Stimulated activated CD4-positive, alpha-beta T cell treated with anti-CD3 and anti-CD28 coated beads, Interleukin-4, amount 100 ng/mL, for 4 hours (primary cell): ENCODE data around the gene TEX264.
A peak's percentile ranks its signal among the peaks of the same experiment; 100 is the strongest.
"Not testable (repeated sequence)": the region's sequence is repeated elsewhere in the genome, so short reads cannot be mapped to it uniquely, and the experiment has no call there.

Experiments used
- DNase-seq, 2 experiments: peaks; one replicate each; pipeline ENCODE4 v3.0.0-alpha.2; 2020

Gene TEX264

DNA sequence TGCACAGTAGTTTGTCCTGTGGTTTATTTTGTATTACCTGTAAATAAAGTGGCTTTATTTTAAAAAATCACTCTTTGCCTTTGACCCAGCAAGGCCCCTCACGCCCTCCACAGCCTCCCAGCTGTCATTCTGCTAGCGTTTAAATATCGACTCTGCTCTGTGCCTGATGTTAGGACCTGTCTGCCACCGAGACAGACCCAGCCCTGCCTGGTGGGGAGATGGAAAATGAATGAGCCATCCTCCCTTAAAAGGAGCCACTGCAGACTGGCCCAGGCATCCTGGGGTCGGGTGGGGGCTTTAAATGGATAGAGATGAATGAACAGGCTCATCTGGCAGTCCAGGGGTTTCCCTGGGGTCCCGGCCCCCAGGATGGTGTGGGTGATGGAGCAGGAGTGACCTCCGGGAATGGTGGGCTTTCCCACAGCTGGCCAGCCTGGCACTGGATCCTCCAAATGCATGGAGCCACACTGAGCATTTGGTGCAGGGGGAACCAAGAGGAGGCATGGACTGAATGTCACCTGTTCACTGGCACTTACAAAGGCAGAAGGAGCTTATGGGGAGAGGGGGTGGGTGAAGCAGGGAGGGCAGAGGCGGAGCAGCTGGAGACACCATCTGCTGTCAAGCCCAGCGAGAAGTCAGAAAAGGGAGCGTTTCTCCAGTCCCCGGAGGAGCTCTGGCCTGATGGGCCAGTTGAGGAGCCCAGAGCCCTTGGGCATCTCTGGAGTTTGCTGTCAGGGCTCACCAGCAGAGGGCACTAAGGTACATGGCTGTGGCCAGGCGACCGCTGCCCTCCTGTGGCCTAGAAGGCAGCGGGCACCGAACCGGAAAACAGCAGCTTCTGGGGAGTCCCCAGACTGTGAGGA is 47.7 kb downstream of the TEX264 start:
- DNase-seq = peak in 1 of 2 experiments; percentile 29

DNA sequence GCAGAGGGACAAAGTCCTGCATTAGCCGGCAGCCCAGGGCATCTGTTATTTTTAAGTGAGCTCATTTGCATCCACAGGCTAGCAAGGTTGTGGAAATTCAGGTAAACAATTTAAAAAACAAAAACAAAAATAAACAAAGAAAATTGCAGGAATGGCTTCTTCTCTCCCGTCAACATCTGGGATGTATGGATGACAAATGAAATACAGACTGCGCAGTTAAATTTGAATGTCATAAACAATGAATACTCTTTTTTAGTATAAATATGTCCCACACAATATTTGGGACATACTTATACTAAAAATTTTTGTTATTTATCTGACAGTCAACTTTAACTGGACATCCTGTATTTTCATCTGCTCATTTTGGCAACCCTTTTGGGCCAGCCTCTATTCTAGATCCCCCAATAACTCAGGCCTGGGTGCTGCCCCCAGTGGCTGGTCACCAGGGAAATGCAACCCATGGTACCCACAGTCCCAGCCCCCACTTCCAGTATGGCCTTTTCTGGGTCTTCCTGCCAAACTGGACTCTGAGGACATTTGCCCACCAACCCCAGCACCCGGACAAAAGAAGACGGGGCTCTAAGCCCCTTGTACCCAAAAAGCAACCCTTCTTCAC is 48.5 kb downstream of the TEX264 start:
- DNase-seq = no peak

DNA sequence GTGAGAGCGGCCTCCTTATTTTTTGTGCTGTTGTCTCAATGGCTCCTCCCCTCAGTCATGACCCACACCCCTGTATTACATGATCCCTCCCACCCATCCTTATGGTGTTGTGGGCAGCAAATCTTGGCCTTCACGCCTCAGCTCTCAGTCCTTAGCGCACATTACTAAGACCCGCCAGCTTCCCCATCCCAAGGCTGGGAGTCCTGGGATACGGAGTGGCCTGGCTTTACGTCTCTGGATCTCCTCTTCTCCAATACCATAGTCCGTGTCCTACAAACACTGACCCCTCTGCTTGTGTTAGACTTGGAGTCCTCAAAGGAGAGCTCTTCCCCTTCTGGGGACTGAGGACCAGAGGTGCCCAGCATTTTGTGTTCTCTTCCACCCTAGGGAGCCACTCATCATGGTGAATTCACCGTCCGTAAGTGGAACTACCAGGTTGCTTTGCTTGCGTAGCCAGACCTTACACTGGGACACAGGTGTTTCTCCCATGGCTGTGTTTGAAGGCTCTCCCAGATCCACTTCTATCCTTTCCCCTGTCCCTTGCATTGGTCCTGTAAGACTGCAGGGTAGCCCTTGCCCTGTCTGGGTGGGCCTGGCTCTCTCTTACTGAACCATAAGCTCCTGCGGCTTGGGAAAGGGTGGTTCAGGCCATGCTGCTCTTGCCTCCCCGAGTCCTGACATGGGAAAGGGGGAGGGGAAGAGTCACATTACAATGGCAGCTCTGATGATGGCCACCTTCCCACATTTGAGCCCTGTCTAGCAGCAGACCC is 49.4 kb downstream of the TEX264 start:
- no peak for DNase-seq

DNA sequence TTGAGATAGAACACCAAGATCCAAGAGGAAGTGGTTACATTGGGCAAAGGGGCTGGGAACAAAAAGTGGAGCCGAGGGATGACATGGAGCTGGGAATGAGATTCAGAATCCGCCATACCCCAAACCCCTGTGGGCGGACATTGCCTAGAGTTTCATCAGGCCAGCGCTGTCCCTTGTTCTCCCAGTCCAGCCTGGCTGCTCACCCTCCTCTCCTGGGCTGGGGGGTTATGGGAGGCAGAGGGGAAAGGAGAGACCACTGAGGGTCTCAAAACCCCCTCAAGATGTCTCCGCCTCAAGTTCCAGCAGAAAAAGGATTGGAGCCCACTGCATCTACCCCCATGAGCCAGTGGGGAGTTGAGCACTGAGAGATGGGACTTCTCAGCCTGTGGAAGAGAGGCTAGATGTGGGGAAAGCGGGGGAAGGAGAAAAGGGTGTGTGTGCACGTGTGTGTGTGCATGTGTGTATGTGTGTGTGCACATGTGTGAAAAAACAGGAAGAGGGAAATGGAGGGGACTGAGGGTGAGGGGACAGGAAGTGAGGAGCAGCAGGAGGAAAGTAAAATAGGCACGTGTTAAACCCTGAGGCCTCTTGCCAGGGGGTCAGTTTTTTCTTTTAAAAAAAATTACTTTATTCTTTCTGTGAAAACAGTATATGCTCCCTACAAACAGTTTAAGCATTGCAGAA is 50.2 kb downstream of the TEX264 start:
- DNase-seq = no peak

DNA sequence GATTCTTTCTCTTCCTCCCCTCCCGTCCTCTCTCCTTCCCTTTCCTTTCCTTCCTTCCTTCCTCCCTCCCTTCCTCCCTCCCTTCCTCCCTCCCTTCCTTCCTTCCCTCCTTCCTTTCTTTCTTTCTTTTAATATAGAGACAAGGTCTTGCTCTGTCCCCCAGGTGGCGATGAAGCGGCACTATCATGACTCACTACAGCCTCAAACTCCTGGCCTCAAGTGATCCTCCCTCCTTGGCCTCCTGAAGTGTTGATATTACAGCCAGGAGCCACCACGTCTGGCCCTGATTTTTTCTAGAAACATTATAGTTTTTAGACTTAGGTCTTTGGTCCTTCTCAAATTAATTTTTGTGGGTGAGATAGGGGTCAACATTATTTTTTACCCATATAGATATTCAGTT is 51.3 kb downstream of the TEX264 start:
- DNase-seq = no peak

DNA sequence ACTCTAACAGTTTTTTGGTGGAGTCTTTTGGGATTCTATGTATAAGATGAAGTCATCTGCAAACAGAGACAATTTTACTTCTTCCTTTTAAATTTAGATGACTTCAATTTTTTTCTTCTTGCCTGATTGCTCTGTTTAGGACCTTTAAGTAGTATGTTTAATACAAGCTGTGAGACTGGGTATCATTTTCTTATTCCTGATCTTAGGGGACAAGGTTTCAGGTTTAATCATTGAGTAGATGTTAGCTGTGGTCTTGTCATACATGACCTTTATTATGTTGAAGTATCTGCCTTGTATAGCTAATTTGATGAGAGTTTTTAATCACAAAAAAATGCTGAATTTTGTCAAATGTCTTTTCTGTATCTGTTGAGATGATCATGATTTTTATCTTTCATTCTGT is 56.4 kb downstream of the TEX264 start:
- DNase-seq = no peak

DNA sequence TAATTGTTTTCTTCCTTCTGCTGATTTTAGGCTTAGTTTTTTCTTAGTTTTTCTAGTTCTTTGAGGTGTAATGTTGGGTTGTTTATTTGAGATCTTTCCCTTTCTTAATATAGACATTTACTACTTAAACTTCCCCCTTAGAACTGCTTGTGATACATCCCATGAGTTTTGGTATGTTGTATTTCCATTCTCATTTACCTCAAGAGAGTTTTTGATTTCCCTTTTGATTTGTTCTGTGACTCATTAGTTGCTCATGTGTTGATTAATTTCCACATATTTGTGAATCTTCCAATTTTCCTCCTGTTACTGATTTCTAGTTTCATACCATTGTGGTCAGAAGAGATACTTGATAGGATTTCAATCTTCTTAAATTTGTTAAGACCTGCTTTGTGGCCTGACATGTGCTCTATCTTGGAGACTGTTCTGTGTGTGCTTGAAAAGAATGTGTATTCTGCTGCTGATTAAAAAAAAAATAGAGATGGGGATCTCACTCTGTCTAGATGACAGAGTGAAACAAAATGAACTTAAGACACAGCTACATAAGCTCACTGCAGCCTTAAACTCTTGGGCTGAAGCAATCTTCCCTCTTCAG is 58.1 kb downstream of the TEX264 start:
- DNase-seq = no peak

DNA sequence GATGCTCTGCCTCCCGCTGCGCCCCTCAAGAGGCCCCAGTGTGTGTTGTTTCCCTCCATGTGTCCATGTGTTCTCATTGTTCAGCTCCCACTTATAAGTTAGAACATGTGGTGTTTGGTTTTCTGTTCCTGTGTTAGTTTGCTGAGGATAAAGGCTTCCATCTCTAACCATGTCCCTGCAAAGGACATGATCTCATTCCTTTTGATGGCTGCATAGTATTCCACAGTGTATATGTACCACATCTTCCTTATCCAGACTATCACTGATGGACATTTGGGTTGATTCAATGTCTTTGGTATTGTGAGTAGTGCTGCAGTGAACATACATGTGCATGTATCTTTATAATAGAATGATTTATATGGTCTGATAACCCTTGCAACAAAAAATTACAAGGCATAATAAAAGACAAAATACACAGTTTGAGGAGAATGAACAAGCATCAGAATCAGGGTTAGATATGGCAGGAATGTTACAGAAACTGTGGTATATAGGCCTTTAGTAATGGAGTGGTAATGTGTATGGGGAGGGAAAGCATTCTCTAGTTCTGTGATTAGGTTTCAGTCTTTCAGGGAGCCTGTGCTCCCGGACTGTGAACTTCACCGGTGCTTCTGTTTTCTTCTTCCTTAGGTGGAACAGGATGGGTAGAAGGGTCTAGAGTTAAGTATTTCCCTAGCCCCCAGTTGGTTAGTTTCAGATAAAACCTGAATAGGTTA is 63.0 kb downstream of the TEX264 start:
- DNase-seq = no peak

DNA sequence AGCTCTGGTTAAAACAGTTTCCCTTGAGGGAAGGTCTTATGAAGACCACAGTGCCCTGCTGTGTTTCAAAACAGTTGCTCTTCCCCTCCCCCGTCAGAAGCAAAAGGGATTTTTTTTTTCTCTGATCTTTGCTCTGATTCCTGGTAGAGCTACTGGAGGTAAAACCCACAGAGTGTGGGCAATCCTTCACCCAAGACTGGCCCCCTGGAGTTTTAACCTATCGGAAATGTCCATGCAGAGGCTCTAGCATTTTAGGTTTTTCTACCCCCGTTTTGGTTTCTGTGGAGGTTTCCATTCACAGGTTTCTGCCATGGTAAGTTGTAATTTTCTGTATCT is 63.5 kb downstream of the TEX264 start:
- DNase-seq = no peak

DNA sequence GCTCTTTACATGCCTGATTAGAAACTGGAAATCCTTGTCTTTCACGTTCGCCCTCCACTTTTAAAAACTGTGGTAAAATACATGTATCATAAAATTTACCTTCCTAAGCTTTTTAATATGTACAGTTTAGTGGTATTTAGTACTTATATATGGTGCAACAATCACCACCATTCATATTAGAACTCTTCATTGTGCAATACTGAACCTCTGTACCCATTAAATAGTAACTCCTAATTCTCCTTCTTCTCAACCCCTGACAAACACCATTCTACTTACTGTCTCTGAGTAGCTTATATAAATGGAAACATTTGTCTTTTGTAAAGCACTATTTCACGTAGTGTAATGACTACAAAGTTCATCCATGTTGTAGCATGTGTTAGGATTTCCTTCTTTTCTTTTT is 64.0 kb downstream of the TEX264 start:
- no peak for DNase-seq

DNA sequence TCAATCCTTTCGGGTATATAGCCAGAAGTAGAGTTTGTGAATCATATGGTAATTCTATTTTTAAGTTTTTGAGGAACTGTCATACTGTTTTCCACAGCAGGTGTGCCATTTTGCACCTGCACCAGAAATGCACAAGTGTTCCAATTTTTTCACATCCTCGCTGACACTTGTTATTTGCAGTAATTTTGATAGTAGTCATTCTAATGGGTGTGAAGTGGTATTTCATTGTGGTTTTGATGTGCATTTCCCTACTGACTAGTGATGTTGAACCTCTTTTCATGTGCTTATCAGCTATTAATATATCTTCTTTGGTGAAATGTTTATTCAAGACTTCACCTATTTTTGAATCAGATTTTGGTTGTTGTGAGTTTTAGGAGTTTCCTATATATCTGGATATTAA is 64.9 kb downstream of the TEX264 start:
- no peak for DNase-seq

DNA sequence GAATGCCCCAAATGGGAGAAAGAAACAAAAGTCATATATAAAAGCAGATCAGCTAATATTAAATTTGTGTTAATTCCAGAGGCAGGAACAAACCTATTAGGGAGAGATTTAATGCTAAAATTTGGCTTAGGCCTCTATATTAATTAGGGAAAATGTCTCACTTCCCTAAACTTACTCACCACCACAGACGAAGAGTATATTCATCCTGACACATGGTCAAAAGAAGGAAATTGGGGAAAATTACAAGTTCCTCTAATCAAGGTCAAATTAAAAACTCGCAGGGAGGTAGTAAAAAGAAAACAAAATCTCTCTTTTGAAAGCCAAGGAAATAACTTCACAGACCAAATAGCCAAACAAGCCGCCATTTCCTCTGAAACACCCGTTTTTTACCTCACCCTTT is 68.1 kb downstream of the TEX264 start:
- DNase-seq = no peak

DNA sequence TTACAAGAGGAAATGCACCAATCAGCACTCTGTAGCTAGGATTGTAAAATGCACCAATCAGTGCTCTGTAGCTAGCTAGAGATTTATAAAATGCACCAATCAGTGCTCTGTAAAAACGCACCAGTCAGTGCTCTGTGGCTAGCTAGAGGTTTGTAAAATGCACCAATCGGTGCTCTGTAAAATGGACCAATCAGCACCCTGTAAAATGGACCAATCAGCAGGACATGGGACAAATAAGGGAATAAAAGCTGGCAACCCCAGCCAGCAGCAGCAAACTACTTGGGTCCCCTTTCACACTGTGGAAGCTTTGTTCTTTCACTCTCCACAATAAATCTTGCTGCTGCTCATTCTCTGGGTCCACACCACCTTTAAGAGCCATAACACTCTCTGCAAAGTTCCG is 71.3 kb downstream of the TEX264 start:
- not testable (repeated sequence) for DNase-seq

DNA sequence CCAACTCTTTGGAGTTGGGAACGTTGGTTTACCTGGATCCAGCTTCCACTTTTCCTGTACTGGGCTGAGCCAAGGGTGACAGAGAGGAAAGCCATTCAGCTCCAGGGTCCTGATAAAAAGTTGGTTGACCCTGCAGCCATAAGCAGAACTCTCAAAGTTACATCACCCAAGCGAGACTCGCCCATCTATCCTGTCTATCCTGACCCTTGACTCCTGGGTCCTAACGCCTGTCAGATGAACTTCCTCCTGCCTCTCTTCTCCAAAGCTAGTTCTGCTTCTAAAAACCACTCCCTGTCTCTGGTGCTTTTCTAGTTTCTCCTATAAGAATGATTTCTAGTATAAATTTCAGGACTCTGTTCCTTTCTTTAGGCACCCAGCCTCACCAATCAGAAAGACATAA is 71.9 kb downstream of the TEX264 start:
- DNase-seq = not testable (repeated sequence)

DNA sequence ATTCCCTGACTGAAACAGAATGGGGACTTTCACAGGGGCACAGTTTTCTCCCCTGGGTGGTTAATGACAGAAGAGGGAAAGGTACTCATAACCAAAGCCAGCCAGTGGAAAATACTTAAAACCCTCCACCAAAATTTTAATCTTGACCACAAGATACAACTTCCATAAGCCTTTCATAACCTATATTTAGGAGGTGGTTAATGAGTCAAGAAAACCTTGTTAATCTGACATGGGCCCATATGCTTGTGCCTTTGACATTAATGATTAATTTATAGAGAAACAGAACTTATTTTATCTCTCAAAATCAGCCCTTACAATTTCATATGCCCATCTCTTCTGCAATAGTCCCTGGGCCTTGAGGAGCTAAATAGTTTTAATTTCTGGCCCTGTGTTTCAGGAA is 76.8 kb downstream of the TEX264 start:
- no peak for DNase-seq

DNA sequence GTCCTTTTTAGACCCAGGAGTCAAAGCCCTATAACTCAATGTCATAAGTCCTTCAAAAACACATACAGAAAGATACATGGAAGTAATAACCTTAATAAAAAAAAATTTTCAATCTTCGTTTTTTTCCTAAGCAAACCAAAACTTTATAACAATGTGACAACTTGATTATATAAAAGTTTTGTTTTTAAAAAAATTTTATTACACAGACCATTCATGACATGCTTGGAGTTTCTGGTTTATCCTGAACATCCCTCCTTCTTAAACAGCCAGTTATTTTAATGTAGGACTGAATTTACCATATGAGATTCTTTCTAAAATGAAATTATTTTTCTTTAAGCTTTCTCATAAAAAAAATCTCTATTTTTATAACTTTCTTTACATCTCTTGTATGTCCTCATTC is 77.3 kb downstream of the TEX264 start:
- no peak for DNase-seq

DNA sequence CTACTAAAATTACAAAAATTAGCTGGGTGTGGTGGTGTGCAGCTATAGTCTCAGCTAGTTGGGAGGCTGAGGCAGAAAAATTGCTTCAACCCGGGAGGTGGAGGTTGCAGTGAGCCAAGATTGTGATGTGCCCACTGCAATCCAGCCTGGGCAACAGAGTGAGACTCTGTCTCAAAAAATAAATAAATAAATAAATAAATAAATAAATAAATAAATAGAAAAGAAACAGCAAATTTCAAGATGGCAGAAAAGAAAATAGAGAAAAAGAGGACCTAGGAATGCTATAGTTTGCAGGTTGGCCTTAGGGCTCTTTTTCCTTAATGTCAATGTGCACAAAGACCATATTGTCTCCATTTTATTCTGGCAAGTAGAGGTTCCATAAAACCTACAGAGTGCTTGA is 79.8 kb downstream of the TEX264 start:
- no peak for DNase-seq

DNA sequence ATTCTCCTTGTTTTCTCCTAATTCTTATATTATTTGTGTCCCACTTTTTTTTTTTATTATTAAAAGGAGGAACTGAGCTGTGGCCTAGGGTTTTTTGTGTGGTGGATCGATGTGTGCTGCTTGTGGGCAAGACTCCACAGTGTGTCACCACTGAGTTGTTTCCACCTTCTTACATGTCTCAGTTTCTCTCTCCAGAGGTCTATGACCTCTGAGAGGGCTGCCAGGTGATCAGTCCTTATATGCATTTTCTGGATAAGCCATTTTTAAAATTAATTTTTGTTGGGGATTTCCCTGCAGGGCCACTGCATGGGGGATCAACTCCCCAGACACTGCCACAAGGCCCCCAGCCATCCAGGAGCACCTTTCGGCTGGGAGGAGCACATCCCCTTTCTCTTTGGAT is 80.2 kb downstream of the TEX264 start:
- no peak for DNase-seq
